ENCODE data around the gene NUCKS1.

The NUCKS1 gene

DNA sequence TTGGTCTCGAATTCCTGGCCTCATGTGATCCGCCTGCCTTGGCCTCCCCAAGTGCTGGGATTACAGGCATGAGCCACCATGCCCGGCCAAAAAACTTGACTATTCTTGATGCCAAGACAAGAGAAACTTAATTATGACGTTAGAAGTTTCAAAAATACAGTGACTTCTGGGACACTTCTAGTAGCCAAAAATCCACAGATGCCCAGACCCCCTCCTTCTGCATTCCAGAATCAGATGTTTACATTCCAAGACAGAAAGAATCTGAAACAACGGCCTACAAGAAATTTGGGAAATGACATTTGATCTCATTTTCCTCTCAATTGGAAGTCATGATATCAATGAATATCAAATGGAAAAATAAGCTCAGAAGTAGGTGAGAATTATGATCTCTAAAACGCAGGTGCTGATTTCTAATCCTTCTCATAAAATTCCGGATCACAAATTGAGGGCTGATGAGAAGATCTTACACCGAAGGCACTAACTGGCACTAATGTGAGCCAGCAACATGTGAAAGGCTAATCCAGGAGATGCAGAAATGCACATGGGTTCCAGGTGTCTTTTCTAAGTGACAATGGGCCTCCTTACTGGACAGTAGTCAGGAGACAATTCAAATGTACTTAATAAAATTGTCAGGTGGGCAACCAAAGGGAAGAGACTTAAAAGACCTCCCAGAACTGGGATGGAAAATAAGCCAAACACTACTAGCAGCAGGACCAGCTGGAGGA is 19.8 kb upstream of the NUCKS1 start:
- DNase-seq = no peak

DNA sequence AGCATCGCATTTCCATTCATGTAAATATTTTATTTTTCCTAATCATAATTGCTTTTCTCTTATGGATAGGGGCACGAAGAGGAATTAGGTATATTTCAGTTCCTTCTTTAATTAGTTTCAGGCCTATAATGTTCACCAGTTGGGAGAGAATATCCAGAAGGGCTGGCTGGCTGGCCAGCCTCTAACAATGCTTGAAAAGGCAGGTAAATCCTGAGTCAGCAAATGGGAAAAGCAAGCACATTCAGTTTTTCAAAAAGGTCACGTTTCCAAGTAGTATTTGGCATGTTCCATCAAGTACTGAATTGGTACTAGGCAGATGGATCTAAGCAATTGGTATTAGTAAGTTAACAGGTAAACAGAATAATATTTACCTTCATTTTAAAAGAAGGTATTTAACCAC is 17.3 kb upstream of the NUCKS1 start:
- no peak for DNase-seq

DNA sequence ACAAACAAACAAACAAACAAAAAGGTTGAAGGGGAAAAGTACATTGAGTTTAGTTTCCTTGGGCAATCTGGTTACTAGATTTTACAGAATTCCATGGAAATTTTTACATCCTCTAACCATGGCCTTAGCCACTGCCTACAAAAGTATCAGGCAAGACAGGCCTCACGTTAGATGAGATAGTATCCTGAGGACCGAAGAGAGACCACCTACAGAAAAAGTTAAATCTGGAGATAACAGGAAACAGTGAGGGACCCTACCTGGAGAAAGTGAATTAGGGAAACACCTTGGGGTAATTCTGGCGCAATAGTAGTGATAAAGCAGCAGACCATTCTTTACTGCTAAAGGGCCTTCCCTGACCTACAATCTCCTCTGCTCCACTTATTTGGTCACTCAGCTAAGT is 16.6 kb upstream of the NUCKS1 start:
- no peak for DNase-seq

DNA sequence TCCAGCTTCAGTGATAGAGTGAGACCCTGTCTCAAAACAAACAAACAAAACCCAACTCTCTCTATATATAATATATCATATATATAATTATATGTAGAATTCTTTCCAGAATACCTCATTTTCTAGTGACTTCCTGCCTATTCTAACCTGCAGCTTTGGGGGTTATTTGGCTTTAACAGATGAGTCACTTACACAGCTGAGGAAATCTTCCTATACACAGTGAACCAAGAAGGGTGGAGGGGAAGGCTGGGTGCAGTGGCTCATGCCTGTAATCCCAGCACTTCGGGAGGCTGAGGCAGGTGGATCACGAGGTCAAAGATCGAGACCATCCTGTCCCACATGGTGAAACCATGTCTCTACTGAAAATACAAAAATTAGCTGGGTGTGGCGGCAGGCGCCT is 16.1 kb upstream of the NUCKS1 start:
- no peak for DNase-seq

DNA sequence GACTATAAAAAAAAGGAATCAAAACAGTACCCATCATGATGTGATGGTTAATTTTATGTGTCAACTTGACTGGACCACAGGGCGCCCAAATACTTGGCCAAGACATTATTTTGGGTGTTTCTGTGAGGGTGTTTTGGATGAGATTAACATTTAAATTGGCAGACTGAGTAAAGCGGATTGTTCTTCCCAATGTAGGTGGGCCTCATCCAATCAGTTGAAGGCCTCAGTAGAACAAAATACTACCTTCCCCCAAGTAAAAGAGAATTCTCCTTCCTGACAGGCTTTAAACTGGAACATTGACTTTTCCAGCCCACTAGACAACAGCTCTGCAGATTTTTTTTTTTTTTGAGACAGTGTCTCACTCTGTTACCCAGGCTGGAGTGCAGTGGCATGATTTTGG is 14.6 kb upstream of the NUCKS1 start:
- DNase-seq = no peak

DNA sequence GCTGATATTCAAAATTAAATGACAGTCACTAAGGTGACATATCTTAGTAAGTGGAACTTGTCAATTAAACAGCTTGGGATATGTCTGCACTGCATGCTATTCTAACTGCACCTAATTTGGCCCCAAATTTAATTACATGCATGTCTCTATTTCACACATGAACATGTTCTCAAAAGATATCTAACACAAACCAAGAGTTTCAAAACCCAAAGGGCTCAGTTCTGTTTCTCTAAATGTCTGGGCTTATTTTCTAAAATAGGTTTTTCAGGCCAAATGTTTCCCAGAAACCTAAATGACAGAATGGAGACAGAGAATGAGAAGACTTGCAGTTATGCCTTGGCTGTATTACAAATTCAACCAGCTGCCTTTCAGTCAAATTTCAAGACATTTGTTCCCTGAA is 14.0 kb upstream of the NUCKS1 start:
- no peak for DNase-seq

DNA sequence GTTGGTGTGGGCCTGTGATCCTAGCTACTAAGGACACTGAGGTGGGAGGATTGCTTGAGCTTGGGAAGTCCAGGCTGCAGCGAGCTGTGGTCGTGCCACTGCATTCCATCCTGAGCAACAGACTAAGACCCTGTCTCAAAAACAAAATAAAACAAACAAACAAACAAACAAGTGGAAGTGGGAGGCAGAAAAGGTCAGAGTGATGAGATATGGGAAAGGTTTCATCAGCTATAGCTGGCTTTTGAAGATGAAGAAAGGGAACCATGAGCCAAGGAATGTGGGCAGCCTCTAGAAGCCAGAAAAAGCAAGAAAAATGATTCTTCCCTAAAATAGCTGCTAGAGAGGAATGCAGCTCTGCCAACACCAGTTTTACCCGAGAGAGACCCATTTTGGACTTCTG is 10.6 kb upstream of the NUCKS1 start:
- DNase-seq = no peak

DNA sequence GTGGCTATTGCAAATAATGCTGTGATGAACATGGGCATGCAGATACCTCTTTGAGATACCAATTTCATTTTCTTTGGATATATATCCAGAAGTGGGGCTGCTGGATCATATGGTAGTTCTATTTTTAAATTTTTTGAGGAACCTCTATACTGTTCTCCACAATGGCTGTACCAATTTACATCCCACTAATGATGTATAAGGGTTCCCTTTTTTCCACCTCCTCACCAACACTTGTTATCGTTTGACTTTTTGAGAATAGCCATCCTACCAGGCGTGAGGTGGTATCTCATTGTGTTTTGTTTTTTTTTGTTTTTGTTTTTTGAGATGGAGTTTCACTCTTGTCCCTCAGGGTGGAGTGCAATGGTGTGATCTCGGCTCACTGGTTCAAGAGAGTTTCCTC is 6.6 kb upstream of the NUCKS1 start:
- no peak for DNase-seq

DNA sequence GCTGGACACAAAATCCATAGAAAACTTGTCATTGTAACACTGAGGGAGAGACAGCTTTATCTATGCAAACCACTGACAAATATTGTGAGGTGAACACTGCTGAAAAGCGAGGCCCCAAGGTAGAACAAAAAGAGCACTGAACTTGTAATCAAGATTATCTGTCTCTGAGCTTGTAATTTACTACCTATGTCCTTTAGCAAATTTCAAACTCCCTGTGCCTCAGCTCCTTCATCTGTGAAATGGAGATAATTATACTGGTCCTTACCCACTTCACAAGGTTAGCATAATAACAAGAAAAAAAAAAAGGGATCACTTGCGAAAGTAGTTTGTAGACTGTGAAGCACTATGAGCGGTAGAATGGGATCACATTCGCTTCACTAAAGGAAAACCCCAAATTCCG is 4.9 kb upstream of the NUCKS1 start:
- no peak for DNase-seq

DNA sequence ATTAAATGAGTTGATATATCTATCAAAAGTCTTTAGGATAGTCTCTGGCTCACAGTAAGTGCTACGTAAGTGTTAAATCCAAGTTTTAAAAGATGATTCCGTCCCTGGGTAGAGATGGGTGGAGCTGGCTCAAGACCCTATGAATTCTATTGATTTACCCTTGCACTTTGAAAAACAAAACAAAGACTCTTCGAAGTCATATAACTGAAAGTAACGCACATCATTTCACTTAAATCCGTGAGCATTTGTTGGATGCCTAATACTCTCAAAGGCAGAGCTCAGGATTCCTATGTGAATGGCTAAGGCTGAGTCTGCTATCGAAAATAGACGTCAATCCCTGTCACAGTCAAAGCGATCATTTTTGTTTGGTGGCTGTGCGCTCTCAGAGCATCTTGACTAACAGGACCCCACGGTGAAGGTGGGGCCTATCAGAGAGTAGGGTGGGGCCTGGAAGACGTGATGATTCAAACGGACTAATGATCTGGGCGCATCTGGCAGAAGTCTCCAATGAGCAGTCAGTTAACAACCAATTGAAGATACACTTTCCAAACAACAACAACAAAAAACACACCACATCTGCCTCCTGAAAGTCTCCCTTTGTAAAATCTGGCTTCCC is 1.2 kb upstream of the NUCKS1 start:
- DNase-seq = no peak

DNA sequence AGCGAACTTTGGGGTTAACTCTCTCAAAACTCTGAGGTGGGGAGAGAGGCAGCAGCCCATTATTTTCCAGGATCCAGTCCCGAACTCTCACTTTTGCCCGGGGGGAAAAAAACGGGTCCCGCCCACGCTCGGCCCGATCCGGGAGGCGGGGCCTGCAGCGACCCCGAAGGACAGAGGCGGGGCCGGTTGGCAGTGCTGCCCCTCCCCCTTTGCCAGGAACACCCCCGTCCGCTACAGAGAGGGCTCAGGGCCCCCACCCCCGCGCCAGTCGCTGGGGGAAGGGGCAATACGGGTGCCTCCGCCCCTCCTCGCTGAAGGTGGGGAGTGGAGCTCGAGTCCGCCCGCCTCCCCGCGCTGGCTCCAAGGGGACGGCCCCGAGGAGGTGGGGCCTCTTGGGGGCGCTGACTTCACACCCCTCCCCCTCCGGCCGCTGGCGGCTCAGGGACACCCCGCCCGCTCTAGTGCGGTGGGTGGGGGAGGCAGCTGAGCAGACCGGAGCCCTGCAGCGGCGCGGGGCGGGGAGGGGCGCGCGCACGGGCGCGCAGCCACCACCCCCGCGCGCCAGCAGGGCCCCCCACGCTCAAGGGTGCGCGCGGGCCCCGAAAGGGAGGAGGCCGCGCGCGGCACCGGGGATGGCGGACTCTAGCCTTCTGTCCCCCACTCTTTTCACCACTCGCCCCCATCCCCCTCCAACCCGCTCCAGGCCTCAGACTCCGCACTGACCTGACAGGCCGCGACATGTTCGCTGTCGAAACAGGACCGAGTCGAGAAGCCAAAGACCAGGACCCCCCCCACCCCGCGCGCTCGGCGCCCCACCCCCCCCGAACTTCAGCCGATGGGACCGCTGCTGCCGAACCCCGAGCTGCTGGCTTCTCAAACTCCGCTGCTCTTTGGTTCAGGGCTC is 496 bp downstream of the NUCKS1 start:
- DNase-seq = peak; percentile 97

DNA sequence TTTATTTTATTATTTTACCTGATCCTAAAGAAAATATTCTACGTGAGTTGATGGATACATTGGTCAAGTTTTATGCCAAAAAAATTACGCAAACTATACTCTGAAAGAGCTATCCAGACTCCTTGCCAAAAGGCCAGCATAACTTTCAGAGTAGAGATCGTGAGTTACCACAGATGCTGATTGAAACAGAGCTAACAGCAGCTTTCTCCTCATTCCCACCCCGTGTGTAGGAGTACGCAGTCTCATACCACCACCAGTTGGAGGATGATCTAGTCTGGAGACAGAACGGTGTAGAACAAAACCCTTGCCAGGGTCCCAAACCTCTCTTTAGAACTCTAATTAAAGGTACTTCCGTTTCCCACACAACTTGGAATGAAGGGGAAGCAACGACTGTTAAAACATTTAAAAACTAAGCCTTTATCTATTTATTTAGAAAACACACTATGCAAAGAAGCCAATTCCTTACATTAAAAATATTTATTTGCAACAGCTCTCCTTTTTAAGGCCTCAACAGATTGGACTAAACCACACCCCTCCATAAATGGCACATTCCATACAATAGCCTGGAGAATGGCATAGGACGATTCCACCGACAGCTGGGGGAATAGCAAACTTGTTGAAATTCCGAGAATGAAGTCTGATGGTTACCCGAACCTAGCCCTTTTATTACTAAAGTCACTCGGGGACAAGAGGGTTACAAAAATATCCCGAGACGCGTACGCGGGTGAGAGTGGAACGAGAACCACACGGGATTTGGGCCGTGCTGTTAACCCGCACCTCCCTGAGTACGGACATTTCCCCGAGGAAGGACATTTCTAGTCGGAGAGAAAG is 1.4 kb downstream of the NUCKS1 start:
- DNase-seq = peak; percentile 19

DNA sequence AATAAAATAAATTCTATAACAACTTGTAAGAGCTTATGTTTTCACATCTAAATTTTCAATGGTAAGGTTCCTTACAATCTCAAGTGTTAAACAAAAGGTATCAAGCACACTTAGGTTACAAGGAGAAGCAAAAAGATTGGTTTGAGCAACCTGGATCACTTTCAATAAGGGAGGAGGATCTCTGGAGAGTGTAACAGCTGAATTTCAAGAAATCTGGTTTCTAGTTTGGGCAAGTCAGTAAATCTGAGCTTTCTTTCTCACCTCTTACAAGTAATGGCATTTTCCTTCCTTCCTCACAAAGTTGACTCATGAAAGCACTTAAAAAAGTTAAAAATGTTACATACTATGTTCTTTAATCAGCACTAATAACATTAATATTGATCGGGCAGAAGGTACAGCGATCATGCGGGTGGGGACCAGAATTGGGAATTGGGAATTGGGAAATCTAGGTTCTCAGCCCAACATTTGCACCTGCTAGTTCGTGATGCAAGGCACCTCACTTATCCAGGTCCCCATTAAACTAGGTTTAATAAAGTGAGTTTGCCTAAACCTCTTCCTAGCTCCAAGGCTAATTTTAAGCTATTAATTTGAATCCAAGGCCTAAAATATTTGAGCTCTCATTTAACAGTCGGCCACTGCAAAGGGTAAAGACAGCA is 3.1 kb downstream of the NUCKS1 start:
- no peak for DNase-seq

DNA sequence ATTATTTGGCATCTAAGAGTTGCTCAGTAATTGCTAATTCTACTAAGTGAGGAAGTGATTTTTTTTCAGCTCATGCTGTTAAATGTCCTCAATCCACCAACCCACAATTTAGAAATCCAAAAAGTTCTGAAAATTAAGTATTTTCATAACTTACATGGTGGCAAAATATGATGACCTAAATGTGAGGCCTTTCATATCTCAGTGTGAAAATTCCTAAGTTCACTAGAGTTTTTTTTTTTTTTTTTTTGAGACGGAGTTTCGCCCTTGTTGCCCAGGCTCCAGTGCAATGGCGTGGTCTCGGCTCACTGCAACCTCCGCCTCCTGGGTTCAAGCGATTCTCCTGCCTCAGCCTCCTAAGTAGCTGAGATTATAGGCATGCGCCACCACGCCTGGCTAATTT is 5.6 kb downstream of the NUCKS1 start:
- no peak for DNase-seq

DNA sequence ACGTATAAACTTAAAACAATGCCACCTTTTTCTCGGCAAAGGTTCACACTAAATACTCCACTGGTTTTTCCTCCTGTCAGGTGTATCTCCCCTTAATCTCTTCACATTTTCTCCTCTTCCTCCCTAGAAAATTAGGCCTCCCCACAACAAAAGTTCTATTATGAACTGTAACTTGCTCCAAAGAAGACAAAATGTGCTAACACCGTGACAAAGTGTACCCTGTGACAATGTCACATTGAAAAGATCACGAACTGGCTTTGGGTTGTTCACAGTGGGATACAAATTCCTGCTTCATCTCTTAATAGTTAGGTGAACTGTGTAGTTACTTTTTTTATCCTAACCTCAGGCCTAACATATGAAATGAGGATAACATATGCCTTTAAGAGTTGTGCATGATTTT is 6.0 kb downstream of the NUCKS1 start:
- DNase-seq = no peak

DNA sequence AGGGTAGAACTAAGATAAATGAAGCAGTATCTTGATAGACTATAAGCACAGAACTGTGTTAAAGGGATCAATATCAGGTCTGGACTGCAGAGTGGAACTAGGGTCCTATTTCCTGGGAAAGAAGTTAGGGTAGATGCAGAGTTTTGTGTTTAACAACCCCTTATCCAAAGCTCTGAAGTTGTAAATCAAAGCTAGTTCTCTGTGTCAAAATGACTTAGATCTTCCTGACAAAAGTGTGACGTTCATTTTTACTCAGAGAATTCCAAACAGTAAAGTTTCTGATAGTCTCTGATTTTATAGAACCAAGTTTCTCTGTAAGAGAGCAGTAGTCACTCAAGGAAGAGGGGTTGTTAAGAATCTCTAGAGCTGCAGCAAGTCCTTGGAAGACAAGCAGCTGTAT is 8.3 kb downstream of the NUCKS1 start:
- no peak for DNase-seq

DNA sequence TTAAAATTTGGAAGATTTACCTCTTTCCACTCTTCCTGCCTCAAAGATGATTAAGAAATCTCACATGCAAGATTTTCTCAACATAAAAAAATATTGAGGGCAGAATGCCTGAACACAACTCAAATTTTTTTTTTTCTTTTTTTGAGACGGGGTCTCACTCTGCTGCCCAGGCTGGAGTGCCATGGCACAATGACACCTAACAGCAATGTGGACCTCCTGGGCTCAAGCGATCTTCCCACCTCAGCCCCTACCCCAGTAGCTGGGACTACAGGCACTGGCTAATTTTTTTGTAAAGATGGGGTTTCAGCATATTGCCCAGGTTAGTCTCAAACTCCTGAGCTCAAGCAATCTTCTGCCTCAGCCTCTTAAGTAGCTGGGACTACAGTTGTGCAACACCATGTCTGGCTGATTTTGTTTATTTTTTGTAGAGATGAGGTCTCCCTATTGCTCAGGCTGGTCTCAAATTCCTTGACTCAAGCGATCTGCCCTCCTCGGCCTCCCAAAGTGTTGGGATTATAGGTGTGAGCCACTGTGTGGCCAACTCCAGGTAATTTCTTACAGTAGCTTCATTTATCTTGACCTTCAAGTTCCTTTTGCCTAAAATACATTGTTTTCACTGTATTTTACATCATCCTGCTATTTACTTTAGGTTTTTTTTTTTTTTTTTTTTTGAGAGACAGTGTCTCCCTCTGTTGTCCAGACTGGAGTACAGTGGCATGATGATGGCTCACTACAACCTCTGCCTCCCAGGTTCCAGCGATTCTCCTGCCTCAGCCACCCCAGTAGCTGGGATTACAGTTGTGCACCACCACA is 10.4 kb downstream of the NUCKS1 start:
- DNase-seq = no peak

DNA sequence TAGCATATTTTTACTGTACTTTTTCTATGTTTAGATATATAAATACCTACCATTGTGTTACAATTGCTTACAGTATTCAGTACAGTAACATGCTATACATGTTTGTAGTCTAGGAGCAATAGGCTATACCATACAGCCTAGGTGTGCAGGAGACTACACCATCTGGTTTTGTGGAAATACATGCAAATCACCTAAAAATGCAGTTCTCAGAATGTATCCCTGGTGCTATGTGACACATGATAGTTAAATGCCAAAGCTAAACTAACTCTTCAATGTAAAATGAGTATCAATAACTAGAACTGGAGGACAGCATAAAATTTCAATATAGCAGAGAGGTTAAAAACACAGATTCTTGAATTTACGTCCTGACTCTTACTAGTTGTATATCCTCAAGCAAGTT is 14.8 kb downstream of the NUCKS1 start:
- no peak for DNase-seq

DNA sequence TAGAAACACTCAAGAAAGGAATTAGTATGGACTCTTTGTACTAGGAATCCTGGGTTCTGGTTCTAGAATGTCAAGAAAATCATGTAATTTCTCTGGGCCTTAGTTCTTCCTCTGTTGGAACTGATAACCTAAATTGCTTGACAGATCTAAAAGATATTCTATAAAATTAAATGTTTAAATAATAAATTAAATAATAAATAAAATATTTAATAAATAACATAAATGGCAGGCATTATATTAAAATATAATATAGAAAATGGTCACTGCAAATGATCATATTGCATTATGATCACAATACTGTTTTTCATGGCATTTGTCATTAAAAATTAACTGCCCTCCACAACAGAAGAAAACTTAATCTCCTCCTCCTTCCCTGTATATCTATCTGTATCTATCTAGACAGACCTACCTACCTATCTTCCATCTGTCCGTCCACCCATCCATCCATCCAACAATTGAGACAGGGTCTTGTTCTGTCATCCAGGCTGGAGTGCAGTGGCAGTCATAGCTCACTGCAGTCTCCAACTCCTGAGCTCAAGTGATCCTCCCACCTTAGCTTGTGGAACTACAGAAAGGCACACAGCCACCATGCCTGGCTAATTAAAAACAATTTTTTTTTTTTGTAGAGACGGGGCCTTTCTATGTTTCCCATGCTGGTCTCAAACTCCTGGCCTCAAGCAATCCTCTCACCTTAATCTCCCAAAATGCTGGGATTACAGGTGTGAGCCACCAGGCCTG is 16.4 kb downstream of the NUCKS1 start:
- no peak for DNase-seq

DNA sequence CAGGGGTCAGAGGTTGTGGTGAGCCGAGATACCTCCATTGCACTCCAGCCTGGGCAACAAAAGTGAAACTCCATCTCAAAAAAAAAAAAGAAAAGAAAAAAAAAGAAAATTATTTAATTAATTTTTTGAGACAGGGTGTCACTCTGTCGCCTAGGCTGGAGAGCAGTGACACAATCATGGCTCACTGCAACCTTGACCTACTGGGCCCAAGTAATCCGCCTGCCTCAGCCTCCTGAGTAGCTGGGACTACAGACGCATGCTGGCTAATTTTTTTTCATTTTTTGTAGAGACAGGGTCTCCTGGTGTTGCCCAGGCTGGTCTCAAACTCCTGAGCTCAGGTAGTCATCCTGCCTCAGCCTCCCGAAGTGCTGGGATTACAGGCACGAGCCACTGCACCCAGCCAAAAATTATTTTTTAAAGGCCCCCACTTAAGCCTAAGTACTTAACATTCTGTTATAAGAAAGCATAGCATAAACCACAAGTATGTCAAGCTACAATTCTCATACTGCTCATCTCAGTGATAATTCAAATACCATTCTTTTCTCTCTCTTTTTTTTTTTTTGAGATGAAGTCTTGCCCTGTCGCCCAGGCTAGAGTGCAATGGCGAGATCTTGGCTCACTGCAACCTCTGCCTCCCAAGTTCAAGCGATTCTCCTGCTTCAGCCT is 19.9 kb downstream of the NUCKS1 start:
- no peak for DNase-seq

Measured in activated naive CD4-positive, alpha-beta T cell treated with anti-CD3 and anti-CD28 coated beads, Interleukin-2, amount 50 U/mL, for 16 hours (primary cell).